SK-N-SH treated with all-trans-retinoic acid at 6 μM for 48 hours (cell line): Measurements from ENCODE around the gene GCNT4.

Source experiments
- ATAC-seq: fragments of 200-7000 bp; cut with Tn5 transposase; 3 replicates; pipeline ENCODE4 v1.9.1; 2020; ENCODE audit warnings: mild to moderate bottlenecking, moderate library complexity
- ARNTL ChIP-seq: fragments of 450-650 bp; formaldehyde crosslinking; IDR thresholded peaks from 2 replicates; pipeline ENCODE4 v1.5.0; 2020; ENCODE audit warnings: low read depth, mild to moderate bottlenecking, moderate library complexity, borderline replicate concordance
- BACH2 ChIP-seq: fragments of 250-450 bp; sonication (Bioruptor Pico); IDR thresholded peaks from 2 replicates; pipeline ENCODE4 v1.9.0; 2021; ENCODE audit warnings: mild to moderate bottlenecking, borderline replicate concordance
- CREB5 ChIP-seq: fragments of 250-450 bp; sonication (Bioruptor Pico); IDR thresholded peaks from 2 replicates; pipeline ENCODE4 v1.5.1; 2020; ENCODE audit warnings: low read depth, mild to moderate bottlenecking, moderate library complexity
- CSDC2 ChIP-seq: fragments of 250-450 bp; sonication (Bioruptor Pico); IDR thresholded peaks from 2 replicates; pipeline ENCODE4 v1.5.0; 2020; ENCODE audit warnings: mild to moderate bottlenecking, moderate library complexity
- CSRNP3 ChIP-seq: fragments of 250-450 bp; sonication (Bioruptor Pico); IDR thresholded peaks from 2 replicates; pipeline ENCODE4 v1.5.1; 2021; ENCODE audit warnings: mild to moderate bottlenecking, moderate library complexity
- ESRRG ChIP-seq: fragments of 250-450 bp; sonication (Bioruptor Pico); IDR thresholded peaks from 2 replicates; pipeline ENCODE4 v1.6.1; 2021; ENCODE audit warnings: mild to moderate bottlenecking
- GLIS3 ChIP-seq: fragments of 250-450 bp; sonication (Bioruptor Pico); IDR thresholded peaks from 2 replicates; pipeline ENCODE4 v1.5.0; 2020; ENCODE audit warnings: mild to moderate bottlenecking, moderate library complexity
- ISL1 ChIP-seq: fragments of 250-450 bp; sonication (Bioruptor Pico); IDR thresholded peaks from 2 replicates; pipeline ENCODE4 v2.1.2; 2022; ENCODE audit warnings: mild to moderate bottlenecking, moderate library complexity
- OSR1 ChIP-seq: fragments of 250-450 bp; sonication (Bioruptor Pico); IDR thresholded peaks from 2 replicates; pipeline ENCODE4 v1.8.0; 2022; ENCODE audit warnings: moderate library complexity, mild to moderate bottlenecking, inconsistent platforms
- PATZ1 ChIP-seq: fragments of 250-450 bp; sonication (Bioruptor Pico); IDR thresholded peaks from 2 replicates; pipeline ENCODE4 v1.8.0; 2020; ENCODE audit warnings: mild to moderate bottlenecking, moderate library complexity, borderline replicate concordance
- PPARA ChIP-seq: fragments of 250-450 bp; sonication (Bioruptor Pico); IDR thresholded peaks from 2 replicates; pipeline ENCODE4 v1.5.0; 2020; ENCODE audit warnings: mild to moderate bottlenecking, borderline replicate concordance
- RARB ChIP-seq: fragments of 250-450 bp; sonication (Bioruptor Pico); IDR thresholded peaks from 2 replicates; pipeline ENCODE4 v1.8.0; 2021; ENCODE audit warnings: mild to moderate bottlenecking, moderate library complexity
- SNAI2 ChIP-seq: fragments of 250-450 bp; sonication (Bioruptor Pico); IDR thresholded peaks from 2 replicates; pipeline ENCODE4 v1.5.0; 2020; ENCODE audit warnings: mild to moderate bottlenecking, moderate library complexity
- TCF4 ChIP-seq: fragments of 250-450 bp; sonication (Bioruptor Pico); IDR thresholded peaks from 2 replicates; pipeline ENCODE4 v1.8.0; 2021; ENCODE audit warnings: mild to moderate bottlenecking, moderate library complexity, borderline replicate concordance
- TOX ChIP-seq: fragments of 250-450 bp; sonication (Bioruptor Pico); IDR thresholded peaks from 2 replicates; pipeline ENCODE4 v1.8.0; 2021; ENCODE audit warnings: mild to moderate bottlenecking, moderate library complexity, borderline replicate concordance
- TSHZ2 ChIP-seq: fragments of 250-450 bp; sonication (Bioruptor Pico); IDR thresholded peaks from 2 replicates; pipeline ENCODE4 v1.5.0; 2020; ENCODE audit warnings: mild to moderate bottlenecking, moderate library complexity
- ZFP30 ChIP-seq: fragments of 450-650 bp; formaldehyde crosslinking; IDR thresholded peaks from 2 replicates; pipeline ENCODE4 v1.5.0; 2022; ENCODE audit warnings: mild to moderate bottlenecking, moderate library complexity
- ZNF8 ChIP-seq: fragments of 450-650 bp; formaldehyde crosslinking; IDR thresholded peaks from 2 replicates; pipeline ENCODE4 v1.5.0; 2020; ENCODE audit warnings: mild to moderate bottlenecking, moderate library complexity

GCNT4 gene

GRCh38 chr5:75044406-75044805, 8.0 kb downstream of the GCNT4 start:
- no peak for ATAC-seq
- TF ChIP-seq PATZ1 (no peak), ARNTL (no peak), TOX (CRISPR knock-in tag) (no peak), CREB5 (CRISPR knock-in tag) (no peak), GLIS3 (CRISPR knock-in tag) (no peak), TCF4 (CRISPR knock-in tag) (no peak), ZFP30 (CRISPR knock-in tag) (no peak), CSRNP3 (CRISPR knock-in tag) (no peak), SNAI2 (CRISPR knock-in tag) (no peak), BACH2 (no peak), ESRRG (CRISPR knock-in tag) (no peak)

GRCh38 chr5:75043633-75044264, 8.6 kb downstream of the GCNT4 start:
- no peak for TF ChIP-seq CREB5 (CRISPR knock-in tag)
- TF ChIP-seq TSHZ2 (CRISPR knock-in tag): no peak
- TF ChIP-seq ZNF8 (CRISPR knock-in tag): no peak
- no peak for TF ChIP-seq TCF4 (CRISPR knock-in tag)
- no peak for TF ChIP-seq PPARA (CRISPR knock-in tag)
- TF ChIP-seq ARNTL: no peak
- no peak for TF ChIP-seq RARB
- no peak for TF ChIP-seq OSR1 (CRISPR knock-in tag)
- ATAC-seq: no peak

- ATAC-seq: no peak
- TF ChIP-seq CSDC2 (CRISPR knock-in tag) (0 out of 2 replicates have a peak, but pooled peaks have one; percentile 30), ISL1 (CRISPR knock-in tag) (peak; percentile 65), PATZ1 (no peak), ZNF8 (CRISPR knock-in tag) (no peak)
Measured at GRCh38 chr5:75042522-75042921, 9.8 kb downstream of the GCNT4 start.
